GM21723 (cell line): Measurements from ENCODE around the gene TMEM178A.
"Not testable (repeated sequence)": the region's sequence is repeated elsewhere in the genome, so short reads cannot be mapped to it uniquely, and the experiment has no call there.

Experiments used
- ATAC-seq: cut with Tn5 transposase; IDR thresholded peaks from one replicate; pipeline ENCODE4 v1.9.1; 2021; ENCODE audit warnings: mild to moderate bottlenecking, moderate library complexity; ENCODE audit not compliant: unreplicated experiment

The TMEM178A gene

DNA sequence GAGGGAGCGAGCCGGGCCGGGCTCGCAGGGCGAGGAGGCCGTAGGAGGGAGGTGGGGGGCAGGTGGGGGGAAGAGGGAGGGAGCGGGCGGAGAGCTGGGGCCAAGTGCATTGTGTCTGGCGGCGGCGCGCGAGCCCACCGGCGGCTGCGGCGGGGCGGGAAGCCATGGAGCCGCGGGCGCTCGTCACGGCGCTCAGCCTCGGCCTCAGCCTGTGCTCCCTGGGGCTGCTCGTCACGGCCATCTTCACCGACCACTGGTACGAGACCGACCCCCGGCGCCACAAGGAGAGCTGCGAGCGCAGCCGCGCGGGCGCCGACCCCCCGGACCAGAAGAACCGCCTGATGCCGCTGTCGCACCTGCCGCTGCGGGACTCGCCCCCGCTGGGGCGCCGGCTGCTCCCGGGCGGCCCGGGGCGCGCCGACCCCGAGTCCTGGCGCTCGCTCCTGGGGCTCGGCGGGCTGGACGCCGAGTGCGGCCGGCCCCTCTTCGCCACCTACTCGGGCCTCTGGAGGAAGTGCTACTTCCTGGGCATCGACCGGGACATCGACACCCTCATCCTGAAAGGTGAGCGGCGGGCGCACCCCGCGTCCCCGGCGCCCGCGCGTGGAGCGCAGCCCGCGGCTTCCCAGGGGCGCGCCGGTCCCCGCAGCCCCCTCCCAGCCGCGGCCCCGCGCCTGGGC, at the start of gene TMEM178A:
TSS of gene TMEM178A (plus strand) at position 107 of the 680 bp plus-strand sequence. CDS start at position 165, 58 bp downstream.
- no peak for ATAC-seq

DNA sequence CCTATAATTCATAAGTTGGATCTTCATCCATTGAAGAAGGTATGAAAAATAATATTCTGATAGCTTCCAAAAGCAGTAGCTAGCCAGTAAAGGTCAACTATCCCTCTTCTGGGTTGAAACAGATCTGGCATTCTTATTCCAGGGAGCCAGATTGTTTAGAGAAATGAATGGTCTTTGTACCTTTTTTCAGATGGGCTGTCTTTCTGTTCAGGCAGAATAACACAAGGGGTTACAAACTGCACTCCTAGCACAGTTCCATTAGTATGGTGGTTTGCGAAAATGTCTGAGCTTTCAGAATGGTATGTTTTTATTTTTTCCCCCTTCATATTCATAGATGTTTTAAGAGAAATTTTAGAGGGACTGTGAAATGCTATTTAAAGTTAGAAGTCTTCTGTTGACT, 47.5 kb upstream of the TMEM178A start:
- ATAC-seq = no peak

DNA sequence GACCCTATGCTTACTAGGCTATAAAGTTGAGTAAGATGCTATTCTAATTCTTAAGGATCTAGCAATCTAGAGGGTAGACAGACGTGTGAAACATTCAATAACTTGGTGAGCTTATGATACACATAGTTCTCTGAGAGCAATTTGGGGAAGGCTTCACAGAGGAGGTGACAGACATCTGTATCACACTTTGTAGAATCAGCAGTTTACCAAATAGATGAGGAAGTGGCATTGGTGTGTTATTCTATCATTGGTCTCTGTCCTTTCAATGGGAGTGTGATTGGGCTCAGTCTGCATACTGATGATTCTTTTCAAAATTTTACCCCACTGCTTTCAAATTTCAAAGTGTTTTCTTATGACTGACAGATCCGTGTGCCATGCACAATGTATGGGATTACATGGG, 47.0 kb upstream of the TMEM178A start:
- ATAC-seq = no peak

DNA sequence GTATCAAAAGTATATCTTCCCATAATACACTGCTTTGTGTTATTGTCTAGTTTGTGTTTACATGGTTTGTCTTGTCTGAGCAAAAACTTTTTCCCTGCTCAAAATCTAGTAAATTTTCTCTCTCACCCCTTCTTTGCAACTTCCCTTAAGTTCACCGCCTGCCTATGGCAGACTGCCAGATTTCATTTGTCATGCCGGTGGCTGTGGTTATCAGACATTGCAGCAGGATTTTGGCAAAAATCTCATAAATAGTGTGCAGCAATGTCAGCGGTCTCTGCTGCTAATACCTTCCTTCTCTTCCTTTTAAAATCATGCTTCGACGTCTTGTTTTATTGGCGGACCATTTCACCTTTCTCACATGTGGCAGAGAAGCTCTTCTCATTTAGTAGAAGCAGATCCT, 45.6 kb upstream of the TMEM178A start:
- peak; percentile 55 for ATAC-seq

DNA sequence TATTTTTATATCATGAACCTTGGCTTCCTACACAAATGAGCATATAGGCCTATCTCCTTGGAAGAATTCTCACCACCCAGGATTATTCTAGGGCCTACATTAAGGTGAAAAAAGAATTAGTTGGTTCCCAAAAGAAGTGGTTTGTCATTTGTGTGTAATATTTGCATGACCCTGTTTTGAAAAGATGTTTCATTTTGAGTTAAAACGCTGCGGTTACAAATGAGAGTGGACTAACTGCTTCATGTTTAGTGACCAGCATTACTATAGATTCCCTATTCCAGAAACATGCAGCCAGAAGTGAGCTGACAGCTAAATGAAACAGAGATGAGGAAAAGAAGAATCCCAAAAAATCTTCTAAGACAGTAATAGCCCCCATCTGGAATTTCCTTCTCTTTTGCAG, 44.1 kb upstream of the TMEM178A start:
- ATAC-seq = no peak

DNA sequence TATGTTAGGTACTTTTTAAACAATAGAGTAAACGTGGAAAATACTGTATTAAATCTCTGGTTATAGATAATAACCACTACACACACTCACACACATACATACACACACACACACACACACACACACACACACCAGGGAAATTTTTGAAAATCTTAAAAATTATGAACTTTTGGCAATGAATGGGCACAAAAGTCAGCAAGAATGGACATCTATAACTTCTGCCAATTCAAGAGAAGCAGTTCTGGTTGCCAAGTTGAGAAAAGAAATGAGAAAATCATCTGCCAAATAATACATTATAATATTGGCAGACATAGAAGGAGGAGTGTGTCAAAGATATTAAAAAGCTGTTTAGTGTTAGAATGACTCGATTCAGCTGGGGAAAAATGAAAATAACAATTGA, 42.9 kb upstream of the TMEM178A start:
- no peak for ATAC-seq

DNA sequence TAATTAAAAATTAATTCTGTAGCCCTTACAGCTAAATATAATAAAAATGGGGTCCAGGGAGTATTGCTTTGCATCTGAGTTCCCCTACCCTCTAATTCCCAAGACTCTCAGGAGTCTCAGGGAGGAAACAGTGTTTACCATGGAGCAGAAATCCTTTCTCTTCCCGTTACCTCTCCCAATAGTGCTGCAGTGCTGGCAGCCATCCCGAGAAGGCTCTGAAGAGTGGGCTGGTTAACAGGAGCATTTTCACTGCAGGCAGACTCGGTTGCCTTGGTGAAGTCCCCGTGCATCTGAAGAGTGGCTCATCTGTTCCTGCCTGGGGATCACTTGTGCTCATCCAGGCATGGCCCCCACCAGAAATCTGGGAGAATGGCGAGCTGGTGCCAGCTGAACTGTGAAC, 41.8 kb upstream of the TMEM178A start:
- no peak for ATAC-seq

DNA sequence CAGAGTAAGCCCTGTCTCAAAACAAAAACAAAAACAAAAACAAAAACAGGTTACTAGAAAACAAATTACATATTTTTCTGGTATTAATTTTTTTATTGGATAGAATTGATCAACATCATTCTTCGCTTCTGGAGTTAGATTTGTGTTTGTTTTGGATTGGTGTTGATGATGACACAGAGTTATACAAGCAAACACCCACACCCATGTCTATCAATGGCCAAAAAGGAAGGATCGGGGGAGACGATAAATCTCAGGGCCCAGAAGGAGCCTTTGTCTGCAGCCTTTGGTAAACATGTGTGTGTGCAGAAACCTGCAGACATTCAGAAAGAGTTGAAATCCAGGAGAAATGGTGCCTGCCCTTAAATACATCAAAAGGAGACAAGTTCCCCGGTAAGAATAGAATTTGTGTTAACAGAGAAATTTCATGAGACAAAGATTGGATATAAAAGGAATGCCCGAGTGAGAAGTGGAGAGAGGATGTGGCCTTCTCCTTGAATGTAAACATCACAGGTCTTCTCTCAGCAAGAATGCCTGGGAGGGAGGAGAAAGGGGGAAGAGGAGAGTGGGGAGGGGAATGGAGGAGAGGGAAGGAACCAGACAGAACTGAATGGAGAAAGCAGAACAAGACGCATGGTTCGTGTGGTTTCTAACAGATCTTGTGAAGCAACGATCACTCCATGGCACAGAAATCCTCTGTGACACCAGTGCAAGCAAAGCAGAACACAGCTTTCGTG, 40.4 kb upstream of the TMEM178A start:
- ATAC-seq = no peak

DNA sequence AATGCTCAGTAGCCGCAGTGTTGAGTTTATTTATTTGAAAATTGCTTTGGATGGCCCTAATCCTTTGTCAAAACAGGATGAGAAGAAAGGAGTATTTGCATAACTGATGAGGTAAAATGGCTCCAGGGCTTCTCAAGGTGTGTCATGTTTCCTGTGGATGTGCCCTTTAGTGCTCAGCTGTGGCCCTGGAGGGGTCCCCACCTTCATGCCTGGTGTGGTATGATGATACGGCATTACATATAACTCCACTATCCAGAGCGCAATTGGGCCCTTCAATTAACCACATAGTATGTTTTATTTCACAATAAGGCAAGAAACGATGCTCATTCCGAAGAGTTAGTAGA, 39.8 kb upstream of the TMEM178A start:
- no peak for ATAC-seq

DNA sequence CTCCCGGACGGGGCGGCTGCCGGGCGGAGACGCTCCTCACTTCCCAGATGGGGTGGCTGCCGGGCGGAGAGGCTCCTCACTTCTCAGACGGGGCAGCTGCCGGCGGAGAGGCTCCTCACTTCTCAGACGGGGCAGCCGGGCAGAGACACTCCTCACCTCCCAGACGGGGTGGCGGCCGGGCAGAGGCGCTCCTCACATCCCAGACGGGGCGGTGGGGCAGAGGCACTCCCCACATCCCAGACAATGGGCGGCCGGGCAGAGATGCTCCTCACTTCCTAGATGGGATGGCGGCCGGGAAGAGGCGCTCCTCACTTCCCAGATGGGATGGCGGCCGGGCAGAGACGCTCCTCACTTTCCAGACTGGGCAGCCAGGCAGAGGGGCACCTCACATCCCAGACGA, 37.4 kb upstream of the TMEM178A start:
- not testable (repeated sequence) for ATAC-seq

DNA sequence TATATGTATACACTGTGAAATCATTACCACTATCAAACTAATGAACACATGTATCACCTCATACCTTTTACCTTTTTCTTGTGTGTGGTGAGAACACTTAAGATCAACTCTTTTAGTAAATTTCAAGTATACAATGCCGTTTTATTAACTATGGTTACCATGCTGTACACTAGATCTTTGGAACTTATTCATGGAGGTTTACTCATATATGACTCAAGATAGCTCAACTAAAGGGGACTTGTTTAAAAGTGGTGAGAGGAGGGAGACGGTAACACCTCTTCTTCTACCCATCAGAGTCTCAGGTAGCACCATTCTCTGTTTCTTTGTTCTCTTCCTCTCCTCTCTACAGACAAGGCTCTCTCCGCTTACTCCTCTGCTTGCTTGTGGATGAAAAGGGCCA, 36.1 kb upstream of the TMEM178A start:
- ATAC-seq = no peak

DNA sequence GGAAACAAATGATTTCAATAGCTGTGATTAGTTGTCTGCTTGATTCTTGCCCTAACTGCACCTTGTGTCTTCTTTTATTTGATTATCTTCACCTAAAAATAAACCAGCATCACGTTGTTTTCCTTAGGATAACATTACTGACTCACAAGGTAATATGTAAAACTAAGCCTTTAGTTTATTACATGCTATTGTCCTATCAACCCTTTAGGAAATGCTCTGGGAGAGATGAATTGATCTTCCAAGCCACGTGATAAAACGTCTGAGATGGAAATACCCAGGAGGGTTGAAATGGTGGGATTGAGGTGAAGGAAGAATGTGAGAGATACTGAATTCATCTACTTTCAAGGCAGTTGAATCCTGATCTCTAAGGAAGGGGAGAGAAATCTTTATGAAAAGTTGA, 34.5 kb upstream of the TMEM178A start:
- no peak for ATAC-seq

DNA sequence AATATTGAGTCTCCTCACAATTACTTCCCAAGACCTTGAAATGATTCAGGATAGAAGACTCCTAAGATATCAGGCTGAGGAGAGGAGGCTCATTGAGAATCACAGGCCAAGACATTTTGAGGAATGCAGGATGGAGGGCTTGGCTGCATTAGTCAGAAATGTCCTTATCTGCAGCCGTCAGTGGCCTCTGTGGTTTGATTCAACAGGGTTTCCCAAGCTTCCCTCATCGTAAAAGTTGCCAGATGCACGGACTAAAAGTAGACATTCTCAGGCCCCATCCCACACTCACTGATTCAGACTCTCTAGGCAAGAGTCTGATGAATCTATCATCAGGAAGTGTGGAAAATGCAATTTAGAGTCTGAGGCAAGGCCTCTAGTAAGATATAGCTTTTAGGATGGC, 34.0 kb upstream of the TMEM178A start:
- no peak for ATAC-seq

DNA sequence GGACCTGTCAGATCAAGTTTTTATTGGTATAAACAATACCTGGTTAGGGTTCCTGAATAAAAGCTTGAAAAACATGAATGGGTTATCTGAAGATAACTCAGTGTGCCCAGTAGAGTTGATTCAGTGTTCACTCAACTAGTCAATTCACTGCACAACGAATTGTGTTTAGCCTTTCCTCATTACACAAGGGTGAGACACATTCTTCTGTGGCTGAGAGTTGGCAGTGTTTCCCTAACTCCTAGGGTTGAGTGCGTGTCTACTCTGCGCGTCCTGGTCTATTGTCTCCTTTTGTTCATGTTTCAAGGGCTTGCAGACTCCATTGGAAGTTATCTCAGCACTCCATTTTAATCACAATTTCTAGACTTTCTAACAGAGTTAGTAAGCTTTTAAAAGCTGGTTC, 32.8 kb upstream of the TMEM178A start:
- ATAC-seq = no peak

DNA sequence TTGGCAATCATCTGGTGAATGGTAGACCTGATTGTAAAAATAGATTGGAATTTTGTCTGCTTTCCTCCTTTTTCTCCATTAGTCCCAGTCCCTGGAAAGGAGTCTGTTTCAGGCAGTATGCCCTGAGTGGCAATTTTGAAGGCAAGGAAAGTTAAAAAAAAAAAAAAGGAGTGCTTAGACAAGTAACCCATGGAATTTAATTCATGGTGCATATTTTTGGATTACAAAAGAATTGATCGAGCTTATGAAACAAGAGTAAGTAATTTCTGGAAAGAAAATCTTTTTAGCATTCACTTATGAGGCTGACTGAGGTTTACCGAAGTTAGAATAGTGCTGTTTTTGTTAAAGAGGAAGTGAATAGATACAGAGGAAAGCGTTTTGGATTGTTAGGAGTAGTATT, 29.4 kb upstream of the TMEM178A start:
- ATAC-seq = no peak

DNA sequence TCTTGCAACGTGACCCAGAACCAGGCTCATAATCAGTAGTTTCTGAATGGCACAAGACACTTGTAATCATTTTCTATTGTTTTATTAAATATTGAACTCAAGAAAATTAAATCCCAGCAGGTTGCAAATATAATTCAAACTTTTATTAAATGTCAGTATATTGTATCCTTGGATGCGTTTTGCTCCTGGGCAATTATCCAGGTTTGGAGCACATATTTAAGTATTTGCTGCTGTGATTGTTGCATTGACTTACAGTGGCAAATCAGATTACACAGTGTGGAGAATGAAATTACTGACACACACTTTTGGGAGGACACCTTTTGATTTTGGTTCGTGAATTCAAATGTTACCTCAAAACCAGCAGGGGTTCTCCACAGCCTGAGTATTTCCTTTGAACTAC, 27.1 kb upstream of the TMEM178A start:
- ATAC-seq = no peak

DNA sequence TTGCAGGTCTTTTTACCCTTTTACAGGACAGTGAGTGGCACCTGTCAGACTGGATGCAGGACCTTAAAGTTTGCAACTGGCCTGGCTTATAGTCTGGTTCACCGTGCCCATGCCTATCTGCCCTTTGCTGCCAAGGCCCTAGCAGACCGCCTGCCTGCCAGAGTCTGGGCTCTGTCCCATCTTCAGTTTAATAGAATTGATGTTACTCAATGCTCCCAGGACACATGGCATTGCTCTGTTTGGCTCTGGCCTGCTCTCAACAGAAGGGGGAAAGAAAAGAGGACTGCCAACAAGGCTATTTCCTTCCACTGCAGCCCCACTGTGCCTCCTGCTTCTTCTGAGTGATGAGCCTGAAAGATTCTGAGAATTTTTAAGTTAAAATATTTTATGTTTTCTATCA, 25.6 kb upstream of the TMEM178A start:
- no peak for ATAC-seq

DNA sequence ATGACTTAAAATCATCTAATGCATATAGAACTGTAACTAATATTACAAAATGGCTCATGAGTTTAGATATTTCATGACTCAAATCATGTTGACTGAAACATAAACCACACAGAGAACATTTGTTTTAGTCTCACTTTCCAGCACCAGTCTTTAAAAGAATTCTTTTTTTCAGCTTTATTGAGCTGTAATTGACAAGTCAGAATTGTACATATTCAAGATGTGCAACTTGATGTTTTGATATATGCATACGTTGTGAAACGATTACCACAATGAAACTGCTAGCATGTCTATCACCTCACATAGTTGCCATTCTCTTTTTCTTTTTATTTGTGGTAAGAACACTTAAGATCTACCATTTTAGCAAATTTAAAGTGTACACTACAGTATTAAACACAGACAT, 25.0 kb upstream of the TMEM178A start:
- ATAC-seq = no peak

DNA sequence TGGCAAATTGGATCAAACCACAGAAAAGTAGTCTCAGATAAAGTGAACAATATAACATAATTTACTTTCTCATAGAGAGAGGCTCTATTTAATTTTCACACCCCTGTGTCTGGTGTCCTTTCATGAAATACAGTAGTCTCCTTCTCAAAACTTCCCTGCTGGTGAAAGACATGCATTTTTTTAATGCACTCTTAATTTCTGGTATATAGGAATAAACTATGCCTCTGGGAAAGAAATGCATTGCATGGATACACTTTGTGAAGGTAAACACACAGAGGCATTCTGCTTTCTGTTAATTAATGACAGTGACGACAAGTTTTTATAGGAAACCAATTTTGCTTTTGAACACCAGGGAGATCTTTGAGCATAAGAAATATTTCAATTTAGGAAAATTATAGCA, 24.1 kb upstream of the TMEM178A start:
- ATAC-seq = no peak

DNA sequence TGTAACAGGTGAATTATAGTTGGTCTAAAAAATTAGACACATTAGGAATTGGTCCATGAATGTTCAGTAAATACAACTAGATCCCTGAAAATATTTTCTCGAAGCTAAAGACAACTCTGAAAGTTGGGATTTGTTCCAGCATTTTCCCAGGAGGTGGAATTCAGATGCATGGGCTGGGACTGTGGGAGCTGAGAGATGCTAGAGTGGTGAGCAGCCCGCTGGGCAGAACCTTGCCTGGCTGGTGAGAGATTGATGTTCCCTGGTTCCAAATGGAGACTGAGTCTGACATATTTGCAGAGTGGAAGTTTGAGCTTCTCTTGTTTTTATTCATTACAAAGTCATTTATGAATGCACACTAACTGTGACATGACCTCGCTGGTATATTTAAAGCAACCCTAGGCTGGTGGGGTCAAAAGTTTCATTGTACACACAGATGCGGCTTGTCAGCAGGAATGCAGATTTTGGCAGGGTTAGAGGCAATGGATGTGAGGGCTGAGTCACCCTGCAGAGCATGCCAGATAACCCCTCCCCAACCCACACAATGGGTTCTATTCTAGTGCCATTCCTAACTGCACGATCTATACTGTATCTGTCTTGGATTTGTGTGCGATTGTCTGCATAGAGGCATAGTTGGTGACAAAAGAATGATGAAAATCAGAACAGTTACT, 23.5 kb upstream of the TMEM178A start:
- no peak for ATAC-seq

DNA sequence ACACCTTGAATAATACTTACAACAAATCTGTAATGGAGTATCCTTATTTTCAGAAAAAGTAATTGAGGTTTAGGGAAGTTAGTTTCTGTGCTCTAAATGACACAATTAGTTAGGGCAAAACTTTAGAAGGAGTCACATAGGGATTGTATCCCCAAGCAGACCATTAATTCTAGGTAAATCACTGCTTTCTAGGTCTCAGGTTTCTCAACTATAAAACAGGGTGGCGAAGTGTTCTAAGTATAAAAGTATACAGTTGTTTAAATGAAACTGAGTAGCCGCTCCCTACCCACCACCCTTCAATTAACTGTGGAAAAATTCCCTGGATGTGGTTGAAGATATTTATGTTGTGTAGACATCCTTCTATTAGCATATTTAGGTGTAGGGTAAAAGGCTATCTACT, 19.9 kb upstream of the TMEM178A start:
- no peak for ATAC-seq

DNA sequence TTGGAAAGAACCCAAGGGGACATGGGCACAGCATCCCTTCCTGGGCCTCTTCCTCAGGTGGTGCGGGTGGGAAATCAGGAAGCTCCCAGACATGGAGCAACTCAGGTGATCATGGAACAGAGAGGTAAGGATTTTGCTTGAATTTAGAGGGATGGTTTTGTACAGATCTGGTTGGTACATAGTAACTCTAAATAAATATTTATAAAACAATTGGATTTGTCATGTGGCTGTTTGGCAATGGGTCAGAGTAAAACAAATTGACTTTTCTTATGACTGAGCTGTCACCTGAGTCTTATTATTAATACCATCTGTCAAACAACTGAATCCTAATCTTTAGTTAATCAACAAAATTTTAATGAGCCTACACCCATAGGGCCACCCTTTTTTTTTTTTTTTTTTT, 19.4 kb upstream of the TMEM178A start:
- no peak for ATAC-seq
